Trophoblast cell (in vitro differentiated cells and primary cell): ENCODE results near the gene NSD1.

Source experiments
- DNase-seq, 2 donors: peaks; one replicate each; pipeline ENCODE4 v3.0.0-alpha.2; 2016
- H2AFZ ChIP-seq: 2 replicates; pipeline ENCODE4 v1.6.1; 2013; ENCODE audit warnings: low read length, moderate library complexity, mild to moderate bottlenecking; ENCODE audit not compliant: insufficient read depth, poor library complexity
- H2AK5ac ChIP-seq: 2 replicates; pipeline ENCODE4 v1.6.1; 2013; ENCODE audit warnings: mild to moderate bottlenecking, low read length
- H2BK120ac ChIP-seq: 2 replicates; pipeline ENCODE4 v1.6.1; 2013; ENCODE audit warnings: low read length, mild to moderate bottlenecking, moderate library complexity; ENCODE audit not compliant: insufficient read depth, poor library complexity
- H2BK12ac ChIP-seq: 2 replicates; pipeline ENCODE4 v1.6.1; 2013; ENCODE audit warnings: mild to moderate bottlenecking, low read length, moderate library complexity
- H2BK5ac ChIP-seq: 2 replicates; pipeline ENCODE4 v1.6.1; 2013; ENCODE audit warnings: low read length, low read depth, moderate library complexity, mild to moderate bottlenecking; ENCODE audit not compliant: poor library complexity
- H3K14ac ChIP-seq: 2 replicates; pipeline ENCODE4 v1.6.1; 2013; ENCODE audit warnings: mild to moderate bottlenecking, low read length
- H3K18ac ChIP-seq: 2 replicates; pipeline ENCODE4 v1.6.1; 2013; ENCODE audit warnings: mild to moderate bottlenecking, low read length
- H3K23ac ChIP-seq: 2 replicates; pipeline ENCODE4 v1.6.1; 2013; ENCODE audit warnings: low read length
- H3K27ac ChIP-seq: 2 replicates; pipeline ENCODE4 v1.5.1; 2013; ENCODE audit warnings: low read depth, mild to moderate bottlenecking, inconsistent platforms, low read length, moderate library complexity
- H3K27me3 ChIP-seq: 2 replicates; pipeline ENCODE4 v1.6.1; 2013; ENCODE audit warnings: inconsistent platforms, mild to moderate bottlenecking, low read length, moderate library complexity; ENCODE audit not compliant: insufficient read depth
- H3K36me3 ChIP-seq, 2 experiments: 1 replicate in 1 of 2; 2 replicates in 1 of 2; pipeline ENCODE4 v1.6.1; 2013; ENCODE audit warnings: low read length in 2 of 2, mild to moderate bottlenecking in 2 of 2, moderate library complexity in 1 of 2; ENCODE audit not compliant: insufficient read depth in 2 of 2, control insufficient read depth in 1 of 2
- H3K4ac ChIP-seq: 2 replicates; pipeline ENCODE4 v1.6.1; 2013; ENCODE audit warnings: low read depth, mild to moderate bottlenecking, low read length, moderate library complexity
- H3K4me1 ChIP-seq, 2 experiments: 1 replicate in 1 of 2; 2 replicates in 1 of 2; pipeline ENCODE4 v1.6.1; 2013; ENCODE audit warnings: low read length in 2 of 2, mild to moderate bottlenecking in 2 of 2, moderate library complexity in 1 of 2; ENCODE audit not compliant: insufficient read depth in 2 of 2, control insufficient read depth in 1 of 2
- H3K4me2 ChIP-seq: 2 replicates; pipeline ENCODE4 v1.6.1; 2013; ENCODE audit warnings: inconsistent platforms, mild to moderate bottlenecking, low read length, moderate library complexity
- H3K4me3 ChIP-seq: 2 replicates; pipeline ENCODE4 v1.5.1; 2013; ENCODE audit warnings: mild to moderate bottlenecking, low read depth, low read length, inconsistent platforms
- H3K79me1 ChIP-seq: one replicate; pipeline ENCODE4 v1.6.1; 2013; ENCODE audit warnings: low read length
- H3K79me2 ChIP-seq: 2 replicates; pipeline ENCODE4 v1.6.1; 2013; ENCODE audit warnings: low read length, mild to moderate bottlenecking; ENCODE audit not compliant: control insufficient read depth, insufficient read depth, poor library complexity
- H3K9ac ChIP-seq: 2 replicates; pipeline ENCODE4 v1.6.1; 2013; ENCODE audit warnings: mild to moderate bottlenecking, low read length
- H3K9me3 ChIP-seq: 2 replicates; pipeline ENCODE4 v1.6.1; 2013; ENCODE audit warnings: low read depth, mild to moderate bottlenecking, control low read depth, inconsistent platforms, low read length; ENCODE audit not compliant: insufficient read depth
- H4K12ac ChIP-seq: 2 replicates; pipeline ENCODE4 v1.6.1; 2013; ENCODE audit warnings: low read depth, mild to moderate bottlenecking, low read length, moderate library complexity
- H4K8ac ChIP-seq: 2 replicates; pipeline ENCODE4 v1.6.1; 2013; ENCODE audit warnings: low read depth, mild to moderate bottlenecking, low read length, moderate library complexity
- H4K91ac ChIP-seq: one replicate; pipeline ENCODE4 v1.6.1; 2013; ENCODE audit warnings: low read depth, mild to moderate bottlenecking, low read length, moderate library complexity
- WGBS: extraction: QIAGEN DNeasy Blood & Tissue Kit; methylation state at CpG from one replicate; pipeline ENCODE4 v1.1.7; 2013; ENCODE audit warnings: missing lambda C conversion rate; ENCODE audit not compliant: insufficient read length, insufficient coverage; ENCODE audit errors: extremely low coverage; 5-methylcytosine and 5-hydroxymethylcytosine counted together

The NSD1 gene

GRCh38 chr5:177334155-177334551 is 200.6 kb downstream of the NSD1 start:
- Histone ChIP-seq H3K27ac (no peak overlapping the region), H3K27me3 (no peaks in the 10 kb centered on the region), H3K36me3 (peaks cover 89 to 94% of the 10 kb centered on the region in 2 experiments), H3K4me1 (peaks cover 0 to 1% of the 10 kb centered on the region in 2 experiments), H3K79me2 (no peaks in the 10 kb centered on the region), H3K18ac (no peak overlapping the region), H3K14ac (no peak overlapping the region), H3K9me3 (no peaks in the 10 kb centered on the region), H3K4me2 (no peak overlapping the region), H2BK12ac (no peak overlapping the region), H3K4me3 (no peak overlapping the region), H4K12ac (no peak overlapping the region), H2BK120ac (no peak overlapping the region), H3K79me1 (no peaks in the 10 kb centered on the region), H3K9ac (no peak overlapping the region), H3K23ac (no peak overlapping the region), H2AK5ac (no peak overlapping the region), H4K8ac (no peak overlapping the region), H2BK5ac (no peak overlapping the region), H4K91ac (no peak overlapping the region), H3K4ac (no peak overlapping the region), H2AFZ (no peak overlapping the region)
- no CpG with 5 or more reads among the region's 15 CpGs for WGBS
- no peak for DNase-seq

DNA sequence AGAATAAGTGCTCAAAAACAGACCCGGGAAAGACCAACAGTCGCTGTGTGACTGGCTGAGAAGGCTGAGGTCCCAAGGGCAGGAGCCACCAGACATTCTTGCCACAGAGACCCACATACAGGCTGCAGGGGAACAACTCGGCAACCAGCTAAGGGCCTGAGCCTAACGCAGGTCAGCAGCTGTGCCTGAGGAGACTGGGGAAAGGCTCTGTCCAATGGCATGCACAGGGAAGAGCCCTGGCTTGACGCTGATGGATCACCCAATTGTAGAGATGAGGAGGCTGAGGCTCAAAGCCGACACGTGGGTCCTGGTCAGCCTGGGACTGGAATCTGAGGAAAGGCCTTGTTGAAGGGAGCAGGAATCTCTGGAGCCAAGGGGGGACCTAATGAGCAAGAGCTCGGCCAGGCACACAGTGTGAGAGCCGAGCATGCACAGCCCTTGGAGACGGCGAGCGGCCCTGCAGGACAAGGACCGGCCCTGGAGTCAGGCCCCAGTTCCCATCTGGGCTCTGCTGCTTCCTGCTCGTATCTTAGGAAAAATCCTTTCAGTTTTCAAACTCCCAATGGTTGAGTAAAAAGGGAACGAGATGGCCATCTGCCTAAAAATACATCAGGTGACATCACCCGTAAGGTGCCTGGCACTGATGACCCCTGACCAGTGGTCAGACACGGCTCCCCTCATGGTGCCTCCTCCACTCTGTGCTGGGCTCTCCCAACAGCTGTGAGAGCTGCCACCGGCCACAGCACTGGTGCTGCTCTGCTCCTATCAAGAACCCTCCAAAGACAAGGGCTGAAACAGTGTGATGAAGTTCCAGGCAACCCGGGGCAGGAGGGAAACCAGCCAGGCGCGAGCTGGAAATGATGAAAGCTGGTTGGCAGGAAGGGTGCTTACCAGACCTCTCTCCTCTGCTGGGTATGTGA is 201.5 kb downstream of the NSD1 start:
- Histone ChIP-seq H4K8ac (no peak overlapping the region), H3K4me1 (peaks cover 0 to 3% of the 10 kb centered on the region in 2 experiments), H2AFZ (no peak overlapping the region), H4K91ac (no peak overlapping the region), H2BK5ac (no peak overlapping the region), H2AK5ac (no peak overlapping the region), H3K23ac (no peak overlapping the region), H3K36me3 (peaks cover 88 to 94% of the 10 kb centered on the region in 2 experiments), H2BK120ac (no peak overlapping the region), H3K27ac (no peak overlapping the region), H3K4me2 (no peak overlapping the region), H3K4ac (no peak overlapping the region), H3K79me2 (no peaks in the 10 kb centered on the region), H3K4me3 (no peak overlapping the region), H3K79me1 (no peaks in the 10 kb centered on the region), H4K12ac (no peak overlapping the region), H3K14ac (no peak overlapping the region), H2BK12ac (no peak overlapping the region), H3K18ac (no peak overlapping the region), H3K9me3 (no peaks in the 10 kb centered on the region), H3K27me3 (no peaks in the 10 kb centered on the region), H3K9ac (no peak overlapping the region)
- WGBS: no CpG with 5 or more reads among the region's 21 CpGs
- DNase-seq: no peak

- Histone ChIP-seq H3K4ac (no peak overlapping the region), H4K91ac (no peak overlapping the region), H2BK120ac (no peak overlapping the region), H2AFZ (no peak overlapping the region), H3K79me2 (no peaks in the 10 kb centered on the region), H3K9me3 (no peaks in the 10 kb centered on the region), H3K27ac (no peak overlapping the region), H4K12ac (no peak overlapping the region), H2BK12ac (no peak overlapping the region), H3K79me1 (no peaks in the 10 kb centered on the region), H3K23ac (no peak overlapping the region), H2AK5ac (no peak overlapping the region), H4K8ac (no peak overlapping the region), H3K9ac (no peak overlapping the region), H3K14ac (no peak overlapping the region), H3K18ac (no peak overlapping the region), H3K4me2 (no peak overlapping the region), H3K27me3 (no peaks in the 10 kb centered on the region), H2BK5ac (no peak overlapping the region), H3K36me3 (peaks cover 85 to 88% of the 10 kb centered on the region in 2 experiments), H3K4me3 (no peak overlapping the region), H3K4me1 (peaks cover 0 to 3% of the 10 kb centered on the region in 2 experiments)
- no CpG with 5 or more reads among the region's 7 CpGs for WGBS
- no peak for DNase-seq
These were observed 202.1 kb downstream of the NSD1 start for GRCh38 chr5:177335701-177336065.

DNA sequence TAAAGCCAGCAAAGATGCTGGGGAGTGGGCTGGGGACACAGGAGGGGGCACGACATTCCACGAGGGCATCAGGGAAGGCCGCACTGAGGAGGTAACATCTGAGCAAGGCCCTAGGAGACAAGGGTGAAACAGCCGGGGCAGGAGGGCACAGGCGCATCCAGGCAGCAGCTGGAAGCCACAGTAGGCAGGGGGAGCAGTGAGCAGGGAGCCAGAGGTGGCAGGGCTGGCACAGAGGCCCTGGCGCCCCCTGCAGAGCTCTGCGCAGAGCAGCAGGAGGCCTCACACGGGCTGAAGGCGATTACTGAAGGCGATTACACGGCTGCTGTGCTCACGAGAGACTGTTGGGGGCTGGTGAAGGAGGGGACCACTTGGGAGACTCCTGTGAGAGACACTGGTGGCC is 202.5 kb downstream of the NSD1 start:
- H3K79me1 ChIP-seq: no peaks in the 10 kb centered on the region

More for the DNA sequence above, 202.5 kb downstream of the NSD1 start:
- no peak overlapping the region for H2AFZ ChIP-seq
- no peak overlapping the region for H2AK5ac ChIP-seq
- no peak overlapping the region for H3K23ac ChIP-seq
- peaks cover 0 to 3% of the 10 kb centered on the region in 2 experiments for H3K4me1 ChIP-seq
- no peak overlapping the region for H2BK120ac ChIP-seq
- no peak overlapping the region for H4K91ac ChIP-seq
- no peak overlapping the region for H4K8ac ChIP-seq
- H3K4ac ChIP-seq: no peak overlapping the region
- no peak overlapping the region for H3K4me3 ChIP-seq
- peaks cover 81 to 84% of the 10 kb centered on the region in 2 experiments for H3K36me3 ChIP-seq
- H4K12ac ChIP-seq: no peak overlapping the region
- H3K9ac ChIP-seq: no peak overlapping the region
- H3K14ac ChIP-seq: no peak overlapping the region
- H2BK12ac ChIP-seq: no peak overlapping the region
- H3K27me3 ChIP-seq: no peaks in the 10 kb centered on the region
- H3K79me2 ChIP-seq: no peaks in the 10 kb centered on the region
- no peak overlapping the region for H3K4me2 ChIP-seq
- no CpG with 5 or more reads among the region's 12 CpGs for WGBS
- no peak for DNase-seq
- H3K9me3 ChIP-seq: no peaks in the 10 kb centered on the region
- no peak overlapping the region for H2BK5ac ChIP-seq
- H3K18ac ChIP-seq: no peak overlapping the region
- H3K27ac ChIP-seq: no peak overlapping the region
